ENCODE data around the gene JUNB. TPM values are rescaled to one million over a fixed set of nuclear protein-coding genes. Genes with fewer than 3 reads are reported as not detected.

The JUNB gene
- total and polyA plus RNA-seq, 10 of the 15 experiments (the other 5 are each of a cell fraction or from before 2014, with no cell fraction given), result 0.55 to 144 (median 68.3) TPM

DNA sequence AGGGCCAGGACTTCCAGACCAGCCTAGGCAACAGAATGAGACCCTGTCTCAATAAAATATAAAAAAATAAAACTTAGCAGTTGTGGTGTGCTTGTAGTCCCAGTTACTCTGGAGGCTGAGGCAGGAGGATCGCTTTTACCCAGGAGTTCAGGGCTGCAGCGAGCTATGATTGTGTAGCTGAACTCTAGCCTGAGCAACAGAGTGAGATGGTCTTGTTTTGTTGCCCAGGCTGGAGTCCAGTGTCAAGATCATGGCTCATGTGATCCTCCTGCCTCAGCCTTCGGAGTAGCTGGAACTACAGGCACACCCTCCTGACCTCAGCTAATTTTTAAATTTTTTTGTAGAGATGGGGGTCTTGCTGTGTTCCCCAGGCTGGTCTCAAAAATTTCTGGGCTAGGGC lies 4.3 kb upstream of the JUNB start (continued):
- TF ChIP-seq, protein P1, sequence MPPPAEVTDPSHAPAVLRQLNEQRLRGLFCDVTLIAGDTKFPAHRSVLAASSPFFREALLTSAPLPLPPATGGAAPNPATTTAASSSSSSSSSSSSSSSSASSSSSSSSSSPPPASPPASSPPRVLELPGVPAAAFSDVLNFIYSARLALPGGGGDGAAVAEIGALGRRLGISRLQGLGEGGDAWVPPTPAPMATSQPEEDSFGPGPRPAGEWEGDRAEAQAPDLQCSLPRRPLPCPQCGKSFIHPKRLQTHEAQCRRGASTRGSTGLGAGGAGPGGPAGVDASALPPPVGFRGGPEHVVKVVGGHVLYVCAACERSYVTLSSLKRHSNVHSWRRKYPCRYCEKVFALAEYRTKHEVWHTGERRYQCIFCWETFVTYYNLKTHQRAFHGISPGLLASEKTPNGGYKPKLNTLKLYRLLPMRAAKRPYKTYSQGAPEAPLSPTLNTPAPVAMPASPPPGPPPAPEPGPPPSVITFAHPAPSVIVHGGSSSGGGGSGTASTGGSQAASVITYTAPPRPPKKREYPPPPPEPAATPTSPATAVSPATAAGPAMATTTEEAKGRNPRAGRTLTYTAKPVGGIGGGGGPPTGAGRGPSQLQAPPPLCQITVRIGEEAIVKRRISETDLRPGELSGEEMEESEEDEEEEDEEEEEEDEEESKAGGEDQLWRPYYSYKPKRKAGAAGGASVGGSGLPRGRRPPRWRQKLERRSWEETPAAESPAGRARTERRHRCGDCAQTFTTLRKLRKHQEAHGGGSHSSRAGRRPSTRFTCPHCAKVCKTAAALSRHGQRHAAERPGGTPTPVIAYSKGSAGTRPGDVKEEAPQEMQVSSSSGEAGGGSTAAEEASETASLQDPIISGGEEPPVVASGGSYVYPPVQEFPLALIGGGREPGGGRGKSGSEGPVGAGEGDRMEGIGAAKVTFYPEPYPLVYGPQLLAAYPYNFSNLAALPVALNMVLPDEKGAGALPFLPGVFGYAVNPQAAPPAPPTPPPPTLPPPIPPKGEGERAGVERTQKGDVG (CRISPR knock-in tag; IDR thresholded peaks at IDR 0.05), result no peak
- TF ChIP-seq STAT1 (conservative IDR thresholded peaks at IDR 0.05) (no peak), MEF2B (IDR thresholded peaks at IDR 0.05; ENCODE audit: partially characterized antibody, poor library complexity, severe bottlenecking) (no peak), WRNIP1 (IDR thresholded peaks at IDR 0.05; ENCODE audit: borderline replicate concordance, low read depth, low read length) (no peak), POLR2AphosphoS2 (IDR thresholded peaks at IDR 0.05; ENCODE audit: low read depth, low read length) (no peak), NFYA (IDR thresholded peaks at IDR 0.05; ENCODE audit: borderline replicate concordance, low read depth, low read length) (no peak), TCF12 (IDR thresholded peaks at IDR 0.05; ENCODE audit: low read depth, low read length) (no peak), IKZF1 (conservative IDR thresholded peaks at IDR 0.05) (no peak), GATAD2B (conservative IDR thresholded peaks at IDR 0.05; ENCODE audit: low read depth) (no peak), POLR2AphosphoS5 (IDR thresholded peaks at IDR 0.05; ENCODE audit: low read length) (no peak), CHD2 (IDR thresholded peaks at IDR 0.05; ENCODE audit: borderline replicate concordance, low read depth, low read length) (no peak), PML (IDR thresholded peaks at IDR 0.05; ENCODE audit: low read length) (no peak)
- TF ChIP-seq, protein P2, sequence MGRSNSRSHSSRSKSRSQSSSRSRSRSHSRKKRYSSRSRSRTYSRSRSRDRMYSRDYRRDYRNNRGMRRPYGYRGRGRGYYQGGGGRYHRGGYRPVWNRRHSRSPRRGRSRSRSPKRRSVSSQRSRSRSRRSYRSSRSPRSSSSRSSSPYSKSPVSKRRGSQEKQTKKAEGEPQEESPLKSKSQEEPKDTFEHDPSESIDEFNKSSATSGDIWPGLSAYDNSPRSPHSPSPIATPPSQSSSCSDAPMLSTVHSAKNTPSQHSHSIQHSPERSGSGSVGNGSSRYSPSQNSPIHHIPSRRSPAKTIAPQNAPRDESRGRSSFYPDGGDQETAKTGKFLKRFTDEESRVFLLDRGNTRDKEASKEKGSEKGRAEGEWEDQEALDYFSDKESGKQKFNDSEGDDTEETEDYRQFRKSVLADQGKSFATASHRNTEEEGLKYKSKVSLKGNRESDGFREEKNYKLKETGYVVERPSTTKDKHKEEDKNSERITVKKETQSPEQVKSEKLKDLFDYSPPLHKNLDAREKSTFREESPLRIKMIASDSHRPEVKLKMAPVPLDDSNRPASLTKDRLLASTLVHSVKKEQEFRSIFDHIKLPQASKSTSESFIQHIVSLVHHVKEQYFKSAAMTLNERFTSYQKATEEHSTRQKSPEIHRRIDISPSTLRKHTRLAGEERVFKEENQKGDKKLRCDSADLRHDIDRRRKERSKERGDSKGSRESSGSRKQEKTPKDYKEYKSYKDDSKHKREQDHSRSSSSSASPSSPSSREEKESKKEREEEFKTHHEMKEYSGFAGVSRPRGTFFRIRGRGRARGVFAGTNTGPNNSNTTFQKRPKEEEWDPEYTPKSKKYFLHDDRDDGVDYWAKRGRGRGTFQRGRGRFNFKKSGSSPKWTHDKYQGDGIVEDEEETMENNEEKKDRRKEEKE (IDR thresholded peaks at IDR 0.05), result no peak

All from GM12878 (cell line).